ENCODE results near the gene ATP6V0D1.

ATP6V0D1 gene

GRCh38 chr16:67432506-67432890, 48.5 kb downstream of the ATP6V0D1 start:
- Histone ChIP-seq H3K36me3 (replicated peaks; ENCODE audit: insufficient read depth, low read length) (no peaks in the 10 kb centered on the region), H3F3A (ENCODE audit: insufficient read depth, low read length) (no peaks in the 10 kb centered on the region), H3K27me3 (replicated peaks; ENCODE audit: insufficient read depth, low read length) (peaks cover 24% of the 10 kb centered on the region), H3K4me2 (ENCODE audit: low read depth, low read length) (no peak overlapping the region), H3K9ac (ENCODE audit: low read length) (no peak overlapping the region), H2AFZ (ENCODE audit: low read length) (no peak overlapping the region), H4K20me1 (ENCODE audit: insufficient read depth, low read length) (no peaks in the 10 kb centered on the region), H3K79me2 (ENCODE audit: low read length) (no peaks in the 10 kb centered on the region), H3K27ac (ENCODE audit: low read length) (no peak overlapping the region), H3K9me3 (replicated peaks; ENCODE audit: insufficient read depth, low read length) (no peaks in the 10 kb centered on the region), H3K9me2 (replicated peaks; ENCODE audit: insufficient read depth, low read length) (no peaks in the 10 kb centered on the region), H3K4me1 (ENCODE audit: low read length) (no peaks in the 10 kb centered on the region), H3K4me3 (ENCODE audit: low read length) (no peak overlapping the region)
- DNase-seq, result no peak
- no peak for TF ChIP-seq CTCF (IDR thresholded peaks at IDR 0.05; ENCODE audit: low read length)
- no peak for TF ChIP-seq EZH2 (optimal IDR thresholded peaks at IDR 0.05; ENCODE audit: low read depth, low read length)
- no peak for TF ChIP-seq EZH2phosphoT487 (IDR thresholded peaks at IDR 0.05; ENCODE audit: low read length)

GRCh38 chr16:67431775-67432505, 49.0 kb downstream of the ATP6V0D1 start:
- Histone ChIP-seq H3K79me2 (ENCODE audit: low read length) (no peaks in the 10 kb centered on the region), H3F3A (ENCODE audit: insufficient read depth, low read length) (no peaks in the 10 kb centered on the region), H3K4me2 (ENCODE audit: low read depth, low read length) (peak overlapping the region; percentile 73; the same call in 1 of the 2 replicates), H3K36me3 (replicated peaks; ENCODE audit: insufficient read depth, low read length) (no peaks in the 10 kb centered on the region), H3K9me3 (replicated peaks; ENCODE audit: insufficient read depth, low read length) (no peaks in the 10 kb centered on the region), H3K4me1 (ENCODE audit: low read length) (no peaks in the 10 kb centered on the region), H3K9me2 (replicated peaks; ENCODE audit: insufficient read depth, low read length) (no peaks in the 10 kb centered on the region), H4K20me1 (ENCODE audit: insufficient read depth, low read length) (no peaks in the 10 kb centered on the region), H2AFZ (ENCODE audit: low read length) (no peak overlapping the region), H3K27me3 (replicated peaks; ENCODE audit: insufficient read depth, low read length) (peaks cover 28% of the 10 kb centered on the region), H3K9ac (ENCODE audit: low read length) (no peak overlapping the region), H3K4me3 (ENCODE audit: low read length) (peak overlapping the region; percentile 27; the same call in 1 of the 2 replicates), H3K27ac (ENCODE audit: low read length) (no peak overlapping the region)
- TF ChIP-seq EZH2phosphoT487 (IDR thresholded peaks at IDR 0.05; ENCODE audit: low read length) (no peak), CTCF (IDR thresholded peaks at IDR 0.05; ENCODE audit: low read length) (no peak), EZH2 (optimal IDR thresholded peaks at IDR 0.05; ENCODE audit: low read depth, low read length) (no peak)
- no peak for DNase-seq

DNA sequence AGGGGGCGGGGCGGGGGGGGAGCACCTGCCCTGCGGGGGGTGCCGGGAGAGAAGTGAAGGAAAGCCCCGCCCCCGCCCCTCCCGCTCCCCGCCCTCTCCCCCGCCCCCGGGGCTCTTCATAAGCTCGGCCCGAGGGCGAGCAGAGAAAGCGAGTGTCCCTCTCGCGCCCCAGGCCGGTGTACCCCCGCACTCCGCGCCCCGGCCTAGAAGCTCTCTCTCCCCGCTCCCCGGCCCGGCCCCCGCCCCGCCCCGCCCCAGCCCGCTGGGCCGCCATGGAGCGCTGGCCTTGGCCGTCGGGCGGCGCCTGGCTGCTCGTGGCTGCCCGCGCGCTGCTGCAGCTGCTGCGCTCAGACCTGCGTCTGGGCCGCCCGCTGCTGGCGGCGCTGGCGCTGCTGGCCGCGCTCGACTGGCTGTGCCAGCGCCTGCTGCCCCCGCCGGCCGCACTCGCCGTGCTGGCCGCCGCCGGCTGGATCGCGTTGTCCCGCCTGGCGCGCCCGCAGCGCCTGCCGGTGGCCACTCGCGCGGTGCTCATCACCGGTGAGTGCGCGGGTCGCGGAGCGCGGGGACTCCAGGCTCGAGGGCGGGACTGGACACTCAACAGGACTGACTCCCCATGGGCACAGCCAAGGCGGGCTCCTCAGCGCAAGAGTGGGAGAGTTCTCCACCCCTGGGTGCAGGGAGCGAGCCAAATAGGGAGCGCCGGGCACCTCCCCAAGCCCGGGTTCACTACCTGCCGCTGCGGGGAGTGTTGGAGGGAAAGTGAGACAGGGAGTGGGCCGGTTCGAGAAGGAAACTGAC, 49.8 kb downstream of the ATP6V0D1 start, which contains the start of gene HSD11B2:
TSS of gene HSD11B2 (plus strand) at position 145 of the 798 bp plus-strand sequence. CDS start at position 273, 128 bp downstream.
- DNase-seq, result peak; percentile 43
- H3K36me3 ChIP-seq (replicated peaks; ENCODE audit: insufficient read depth, low read length), result no peaks in the 10 kb centered on the region

More for the DNA sequence above, 49.8 kb downstream of the ATP6V0D1 start, which contains the start of gene HSD11B2:
- H2AFZ ChIP-seq (ENCODE audit: low read length), result peak within 1 kb of the TSS; percentile 94
- H4K20me1 ChIP-seq (ENCODE audit: insufficient read depth, low read length), result no peaks in the 10 kb centered on the region
- H3F3A ChIP-seq (ENCODE audit: insufficient read depth, low read length), result no peaks in the 10 kb centered on the region
- no peak within 1 kb of the TSS for H3K27ac ChIP-seq (ENCODE audit: low read length)
- no peak for TF ChIP-seq CTCF (IDR thresholded peaks at IDR 0.05; ENCODE audit: low read length)
- H3K27me3 ChIP-seq (replicated peaks; ENCODE audit: insufficient read depth, low read length), result peaks cover 33% of the 10 kb centered on the region
- H3K9me2 ChIP-seq (replicated peaks; ENCODE audit: insufficient read depth, low read length), result no peaks in the 10 kb centered on the region
- no peaks in the 10 kb centered on the region for H3K9me3 ChIP-seq (replicated peaks; ENCODE audit: insufficient read depth, low read length)
- H3K79me2 ChIP-seq (ENCODE audit: low read length), result no peaks in the 10 kb centered on the region
- H3K9ac ChIP-seq (ENCODE audit: low read length), result no peak within 1 kb of the TSS
- H3K4me1 ChIP-seq (ENCODE audit: low read length), result no peaks in the 10 kb centered on the region
- peak within 1 kb of the TSS; percentile 95 for H3K4me2 ChIP-seq (ENCODE audit: low read depth, low read length)
- peak within 1 kb of the TSS; percentile 61 for H3K4me3 ChIP-seq (ENCODE audit: low read length)
